HCT116 (cell line): Measurements from ENCODE around the gene JSRP1. TPM values are rescaled to one million over a fixed set of nuclear protein-coding genes. Genes with fewer than 3 reads are reported as not detected.

Experiments
- ATAC-seq: fragments of 200-7000 bp; cut with Tn5 transposase; 2 replicates; pipeline ENCODE4 v1.9.1; 2020; ENCODE audit warnings: mild to moderate bottlenecking, moderate library complexity
- BruUV-seq: library from RNA; stranded (reverse); fragments of 400-500 nt; replicated peaks from 2 replicates; lab custom pipeline; 2021; lab: Mats Ljungman, UMichigan
- CTCF ChIA-PET: fragments of 300-600 bp; sonication (Branson Sonifier 250); formaldehyde crosslinking; loops from one replicate; lab custom pipeline; 2021; ENCODE audit warnings: antibody characterized with exemption; lab: Charles Lee
- POLR2A ChIA-PET: fragments of 300-600, 350-600 bp; sonication (Branson Sonifier 250); formaldehyde crosslinking; loops from one replicate; lab custom pipeline; 2021; ENCODE audit warnings: antibody characterized with exemption; lab: Charles Lee
- RAD21 ChIA-PET, 2 experiments: fragments of 300-600 bp; sonication (Branson Sonifier 250); formaldehyde crosslinking; loops; one replicate each; lab custom pipeline; 2023; ENCODE audit warnings: low total read pairs in 2 of 2; ENCODE audit not compliant: uncharacterized antibody in 2 of 2, unreplicated experiment in 2 of 2, low non-redundant PET in 1 of 2; lab: Charles Lee
- DNase-seq: peaks from one replicate; pipeline ENCODE4 v3.0.0-alpha.2; 2010; ENCODE audit warnings: low read depth, low spot score
- H2AFZ ChIP-seq: fragments of 200-600 bp; shearing (Covaris generic), sonication (generic); 2 replicates; pipeline ENCODE4 v1.6.1; 2017; ENCODE audit warnings: low read depth, mixed run types, mixed read lengths, antibody characterized with exemption, low read length; ENCODE audit not compliant: poor library complexity, severe bottlenecking
- H3K27ac ChIP-seq: 2 replicates; pipeline ENCODE4 v1.5.1; 2012; ENCODE audit warnings: low read depth, low read length
- H3K27me3 ChIP-seq: fragments of 200-600 bp; sonication (generic); 2 replicates; pipeline ENCODE4 v1.6.1; 2016; ENCODE audit warnings: mixed run types, low read length, mixed read lengths; ENCODE audit not compliant: insufficient read depth
- H3K36me3 ChIP-seq, 2 experiments: fragments of 200-500 bp in 1 of 2; fragments of 200-600 bp in 1 of 2; sonication (Bioruptor generic) in 1 of 2; sonication (generic) in 1 of 2; 2 replicates each; pipeline versions ENCODE4 v1.5.1 to v1.6.1; 2014 to 2016; ENCODE audit warnings: low read length in 2 of 2, inconsistent platforms in 1 of 2, mixed read lengths in 1 of 2, mixed run types in 1 of 2; ENCODE audit not compliant: insufficient read depth in 2 of 2, control insufficient read depth in 1 of 2
- H3K4me1 ChIP-seq, 2 experiments: fragments of 200-600 bp in 1 of 2; sonication (generic) in 1 of 2; 2 replicates each; pipeline versions ENCODE4 v1.5.1 to v1.6.1; 2012 to 2017; ENCODE audit warnings: low read length in 2 of 2, inconsistent platforms in 1 of 2, mild to moderate bottlenecking in 1 of 2, mixed read lengths in 1 of 2, mixed run types in 1 of 2, moderate library complexity in 1 of 2; ENCODE audit not compliant: insufficient read depth in 2 of 2, control insufficient read depth in 1 of 2
- H3K4me2 ChIP-seq: fragments of 200-600 bp; sonication (generic); 2 replicates; pipeline ENCODE4 v1.6.1; 2017; ENCODE audit warnings: mixed run types, low read length, mixed read lengths
- H3K4me3 ChIP-seq, 2 experiments: fragments of 200-600 bp in 1 of 2; sonication (generic) in 1 of 2; replicated peaks in 1 of 2; 2 replicates each; pipeline ENCODE4 v1.5.1; 2011 to 2016; ENCODE audit warnings: low read length in 2 of 2, control low read depth in 1 of 2, low read depth in 1 of 2, mild to moderate bottlenecking in 1 of 2, mixed read lengths in 1 of 2, mixed run types in 1 of 2
- H3K79me2 ChIP-seq: fragments of 200-600 bp; sonication (generic); 2 replicates; pipeline ENCODE4 v1.6.1; 2017; ENCODE audit warnings: mild to moderate bottlenecking, mixed run types, low read length, moderate library complexity, mixed read lengths; ENCODE audit not compliant: insufficient read depth
- H3K9ac ChIP-seq: fragments of 200-600 bp; sonication (generic); 2 replicates; pipeline ENCODE4 v1.6.1; 2016; ENCODE audit warnings: low read length, mixed read lengths
- H3K9me2 ChIP-seq: fragments of 200-600 bp; sonication (generic), shearing (Covaris generic); 2 replicates; pipeline ENCODE4 v1.6.1; 2017; ENCODE audit warnings: mixed run types, mild to moderate bottlenecking, moderate library complexity; ENCODE audit not compliant: insufficient read depth
- H3K9me3 ChIP-seq, 2 experiments: fragments of 200-500 bp in 1 of 2; fragments of 200-600 bp in 1 of 2; sonication (Bioruptor generic) in 1 of 2; sonication (generic) in 1 of 2; 2 replicates each; pipeline ENCODE4 v1.6.1; 2014 to 2017; ENCODE audit warnings: low read length in 2 of 2, mixed read lengths in 2 of 2, inconsistent platforms in 1 of 2, low read depth in 1 of 2, mild to moderate bottlenecking in 1 of 2, mixed run types in 1 of 2, moderate library complexity in 1 of 2; ENCODE audit not compliant: control insufficient read depth in 1 of 2, insufficient read depth in 1 of 2
- H4K20me1 ChIP-seq: fragments of 200-600 bp; sonication (generic), shearing (Covaris generic); 2 replicates; pipeline ENCODE4 v1.6.1; 2017; ENCODE audit warnings: mixed run types, mild to moderate bottlenecking, moderate library complexity; ENCODE audit not compliant: insufficient read depth
- CBX3 ChIP-seq: IDR thresholded peaks from 2 replicates; pipeline ENCODE4 v1.6.1; 2012; ENCODE audit warnings: low read depth
- EZH2phosphoT487 ChIP-seq: fragments of 200-600 bp; IDR thresholded peaks from 2 replicates; pipeline ENCODE4 v1.6.1; 2018; ENCODE audit warnings: antibody characterized with exemption, borderline replicate concordance
- JUND ChIP-seq: IDR thresholded peaks from 2 replicates; pipeline ENCODE4 v1.6.1; 2012
- POLR2A ChIP-seq: IDR thresholded peaks from 2 replicates; pipeline ENCODE4 v1.7.0; 2011; ENCODE audit warnings: borderline replicate concordance; ENCODE audit not compliant: insufficient read depth, insufficient read length; ENCODE audit errors: extremely low read depth
- RAD21 ChIP-seq: IDR thresholded peaks from 2 replicates; pipeline ENCODE4 v1.6.1; 2012; ENCODE audit warnings: low read depth, mild to moderate bottlenecking
- REST ChIP-seq: IDR thresholded peaks from 2 replicates; pipeline ENCODE4 v1.6.1; 2012; ENCODE audit warnings: low read depth
- SIN3A ChIP-seq: IDR thresholded peaks from 2 replicates; pipeline ENCODE4 v1.6.1; 2012; ENCODE audit warnings: low read depth
- SP1 ChIP-seq: IDR thresholded peaks from 2 replicates; pipeline ENCODE4 v1.6.1; 2012; ENCODE audit warnings: low read depth
- SRF ChIP-seq: IDR thresholded peaks from 2 replicates; pipeline ENCODE4 v1.6.1; 2012; ENCODE audit warnings: low read depth
- TCF7L2 ChIP-seq: IDR thresholded peaks from 2 replicates; pipeline ENCODE4 v1.7.0; 2011; ENCODE audit warnings: borderline replicate concordance, inconsistent platforms; ENCODE audit not compliant: insufficient read depth, insufficient read length; ENCODE audit errors: extremely low read depth
- YY1 ChIP-seq: IDR thresholded peaks from 2 replicates; pipeline ENCODE4 v1.6.1; 2011; ENCODE audit warnings: low read length, low read depth, moderate library complexity, mild to moderate bottlenecking; ENCODE audit not compliant: insufficient replicate concordance; ENCODE audit errors: extremely low read depth
- ZBTB33 ChIP-seq: IDR thresholded peaks from 2 replicates; pipeline ENCODE4 v1.6.1; 2011; ENCODE audit warnings: mild to moderate bottlenecking, low read length, moderate library complexity; ENCODE audit not compliant: insufficient replicate concordance; ENCODE audit errors: extremely low read depth
- ZFX ChIP-seq: fragments of 450-650 bp; IDR thresholded peaks from 2 replicates; pipeline ENCODE4 v1.6.1; 2017
- ZNF274 ChIP-seq: fragments of 200-500 bp; sonication (Bioruptor generic); IDR thresholded peaks from 2 replicates; pipeline ENCODE4 v1.6.1; 2014; ENCODE audit warnings: mild to moderate bottlenecking, low read depth, low read length, inconsistent platforms
- intact Hi-C: fragments of 100-400 bp; cut with micrococcal nuclease; formaldehyde crosslinking; loops from 2 replicates; pipeline ENCODE4 v1.10.0; 2022
- total RNA-seq: library from RNA; stranded (reverse); gene quantifications from one replicate; pipeline ENCODE4 v1.2.1, GENCODE V29; 2021; ENCODE audit not compliant: unreplicated experiment
- TF ChIP-seq, protein P1 (sequence below): IDR thresholded peaks from 2 replicates; pipeline ENCODE4 v1.6.1; 2012

The JSRP1 gene
- total RNA-seq, 1 experiment from 2014 or later: 0.30 TPM

DNA sequence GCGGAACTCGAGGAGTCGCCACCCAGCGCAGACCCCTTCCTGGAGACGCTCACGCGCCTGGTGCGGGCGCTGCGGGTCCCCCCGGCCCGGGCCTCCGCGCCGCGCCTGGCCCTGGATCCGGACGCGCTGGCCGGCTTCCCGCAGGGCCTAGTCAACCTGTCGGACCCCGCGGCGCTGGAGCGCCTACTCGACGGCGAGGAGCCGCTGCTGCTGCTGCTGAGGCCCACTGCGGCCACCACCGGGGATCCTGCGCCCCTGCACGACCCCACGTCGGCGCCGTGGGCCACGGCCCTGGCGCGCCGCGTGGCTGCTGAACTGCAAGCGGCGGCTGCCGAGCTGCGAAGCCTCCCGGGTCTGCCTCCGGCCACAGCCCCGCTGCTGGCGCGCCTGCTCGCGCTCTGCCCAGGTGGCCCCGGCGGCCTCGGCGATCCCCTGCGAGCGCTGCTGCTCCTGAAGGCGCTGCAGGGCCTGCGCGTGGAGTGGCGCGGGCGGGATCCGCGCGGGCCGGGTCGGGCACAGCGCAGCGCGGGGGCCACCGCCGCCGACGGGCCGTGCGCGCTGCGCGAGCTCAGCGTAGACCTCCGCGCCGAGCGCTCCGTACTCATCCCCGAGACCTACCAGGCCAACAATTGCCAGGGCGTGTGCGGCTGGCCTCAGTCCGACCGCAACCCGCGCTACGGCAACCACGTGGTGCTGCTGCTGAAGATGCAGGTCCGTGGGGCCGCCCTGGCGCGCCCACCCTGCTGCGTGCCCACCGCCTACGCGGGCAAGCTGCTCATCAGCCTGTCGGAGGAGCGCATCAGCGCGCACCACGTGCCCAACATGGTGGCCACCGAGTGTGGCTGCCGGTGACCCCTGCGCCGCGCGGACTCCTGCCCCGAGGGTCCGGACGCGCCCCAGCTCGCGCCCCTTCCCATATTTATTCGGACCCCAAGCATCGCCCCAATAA lies 4.8 kb downstream of the JSRP1 start:
- CTCF ChIA-PET: no interaction called here
- Histone ChIP-seq H3K4me3 (no peak overlapping the region), H3K9me3 (no peaks in the 10 kb centered on the region), H3K4me2 (no peak overlapping the region), H3K27ac (no peak overlapping the region), H3K27me3 (no peaks in the 10 kb centered on the region), H3K9me2 (no peaks in the 10 kb centered on the region), H3K4me1 (0 out of 4 replicates have a peak, but pooled peaks cover 0 to 4% of the 10 kb centered on the region in 2 experiments), H3K9ac (no peak overlapping the region), H2AFZ (no peak overlapping the region), H3K36me3 (peaks cover 12 to 15% of the 10 kb centered on the region in 2 experiments; a peak in 3 of 4 replicates), H3K79me2 (peaks cover 3% of the 10 kb centered on the region; the same call in 1 of the 2 replicates), H4K20me1 (no peaks in the 10 kb centered on the region)
- BruUV-seq: no TSS peak
- no peak for DNase-seq
- POLR2A ChIA-PET: no interaction called here
- intact Hi-C loops: no loop called here
- ATAC-seq: no peak
- RAD21 ChIA-PET: no interaction called here
- TF ChIP-seq JUND (no peak), RAD21 (no peak), REST (no peak), SRF (no peak), EZH2phosphoT487 (no peak), CBX3 (no peak), YY1 (no peak), POLR2A (no peak), SP1 (no peak), TCF7L2 (no peak), ZBTB33 (no peak), ZFX (no peak), ZNF274 (no peak), SIN3A (no peak)
- TF ChIP-seq, protein P1, sequence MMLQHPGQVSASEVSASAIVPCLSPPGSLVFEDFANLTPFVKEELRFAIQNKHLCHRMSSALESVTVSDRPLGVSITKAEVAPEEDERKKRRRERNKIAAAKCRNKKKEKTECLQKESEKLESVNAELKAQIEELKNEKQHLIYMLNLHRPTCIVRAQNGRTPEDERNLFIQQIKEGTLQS: no peak
